ENCODE results near the gene WNT7B.

WNT7B gene

GRCh38 chr22:45978275-45978713 lies 1.3 kb upstream of the WNT7B start:
- Mint-ChIP-seq H3K27me3 (peaks cover 44% of the 10 kb centered on the region), H3K4me1 (ENCODE audit: low read depth) (peaks cover 5% of the 10 kb centered on the region), H3K4me3 (no peak overlapping the region), H3K36me3 (ENCODE audit: low read depth) (no peaks in the 10 kb centered on the region), H3K9me3 (no peaks in the 10 kb centered on the region), H3K27ac (no peak overlapping the region)
- intact Hi-C loops (cut with micrococcal nuclease): no loop called here

- H3K4me3 Mint-ChIP-seq: no peak overlapping the region
- H3K9me3 Mint-ChIP-seq: no peaks in the 10 kb centered on the region
- no peak overlapping the region for H3K27ac Mint-ChIP-seq
- H3K4me1 Mint-ChIP-seq (ENCODE audit: low read depth): peaks cover 5% of the 10 kb centered on the region
- H3K36me3 Mint-ChIP-seq (ENCODE audit: low read depth): no peaks in the 10 kb centered on the region
- intact Hi-C loops (cut with micrococcal nuclease): no loop called here
- peaks cover 50% of the 10 kb centered on the region for H3K27me3 Mint-ChIP-seq
Observed at GRCh38 chr22:45977551-45978274, 751 bp upstream of the WNT7B start.

DNA sequence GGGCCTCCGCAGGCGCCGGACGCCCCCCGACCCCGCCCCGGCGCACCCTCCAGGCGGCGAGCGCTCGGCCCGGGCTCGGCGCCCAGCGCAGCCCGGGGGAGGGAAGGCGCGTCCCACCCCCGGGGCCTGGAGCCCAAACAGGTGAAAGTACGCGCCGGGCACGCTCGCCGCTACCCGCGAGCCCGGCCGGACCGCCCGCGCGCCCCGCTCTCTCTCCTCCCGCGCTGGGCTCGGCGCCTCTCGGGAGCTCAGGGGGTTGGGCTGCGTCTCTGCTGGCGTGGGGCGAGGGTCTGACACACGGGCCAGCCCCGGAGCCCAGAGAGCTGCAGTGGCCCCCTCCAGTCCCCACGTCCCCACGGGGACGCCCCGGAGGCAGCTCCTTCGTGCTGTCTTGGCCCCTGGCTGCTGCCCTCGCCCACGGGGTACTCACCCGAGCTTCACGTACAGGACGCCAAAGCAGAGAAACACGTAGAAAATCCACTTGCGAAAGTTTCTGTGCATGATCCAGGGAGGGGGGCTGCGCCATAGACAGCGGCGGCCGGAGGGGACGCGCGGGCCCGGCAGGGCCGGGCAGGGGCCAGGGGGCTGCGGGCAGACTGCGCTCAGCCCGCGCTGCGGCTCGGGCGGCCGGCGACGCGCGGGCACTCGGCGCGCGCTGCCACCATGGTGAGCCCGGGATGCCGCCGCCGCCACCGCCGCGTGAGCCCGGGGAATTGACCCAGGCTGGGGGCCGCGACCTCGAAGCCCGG lies 534 bp downstream of the WNT7B start:
- no peaks in the 10 kb centered on the region for H3K36me3 Mint-ChIP-seq (ENCODE audit: low read depth)
- peaks cover 5% of the 10 kb centered on the region for H3K4me1 Mint-ChIP-seq (ENCODE audit: low read depth)
- intact Hi-C loops (cut with micrococcal nuclease): no loop called here
- H3K27me3 Mint-ChIP-seq: peaks cover 54% of the 10 kb centered on the region
- H3K9me3 Mint-ChIP-seq: no peaks in the 10 kb centered on the region
- H3K4me3 Mint-ChIP-seq: no peak overlapping the region
- H3K27ac Mint-ChIP-seq: no peak overlapping the region

GRCh38 chr22:45975164-45976161 lies 1.5 kb downstream of the WNT7B start:
- Mint-ChIP-seq H3K9me3 (no peaks in the 10 kb centered on the region), H3K36me3 (ENCODE audit: low read depth) (no peaks in the 10 kb centered on the region), H3K27ac (no peak overlapping the region), H3K4me3 (no peak overlapping the region), H3K4me1 (ENCODE audit: low read depth) (peaks cover 14% of the 10 kb centered on the region), H3K27me3 (peaks cover 63% of the 10 kb centered on the region)
- intact Hi-C loops (cut with micrococcal nuclease): no loop called here

DNA sequence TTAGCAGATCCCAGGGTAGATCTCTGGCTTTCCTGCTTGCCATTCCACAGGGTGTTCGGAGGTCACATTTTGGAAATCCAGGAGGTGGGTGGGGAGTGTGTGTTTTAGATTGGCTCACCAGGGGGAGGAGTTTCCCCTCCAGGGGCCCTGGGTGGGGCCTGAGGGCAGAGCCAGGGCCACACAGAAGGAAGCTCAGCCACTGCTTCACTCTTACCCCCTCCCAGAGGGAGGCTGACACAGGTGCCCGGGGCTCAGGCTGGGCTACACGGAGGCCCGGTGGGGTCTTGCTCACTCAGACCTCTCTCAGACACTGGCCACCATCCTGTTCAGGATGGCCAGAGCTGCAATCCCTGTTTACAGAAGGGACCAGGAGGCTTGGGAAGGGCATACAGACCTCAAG lies 2.5 kb downstream of the WNT7B start:
- no peaks in the 10 kb centered on the region for H3K9me3 Mint-ChIP-seq
- intact Hi-C loops (cut with micrococcal nuclease): no loop called here
- H3K27me3 Mint-ChIP-seq: peaks cover 73% of the 10 kb centered on the region
- H3K4me1 Mint-ChIP-seq (ENCODE audit: low read depth): peaks cover 14% of the 10 kb centered on the region
- no peak overlapping the region for H3K27ac Mint-ChIP-seq
- H3K36me3 Mint-ChIP-seq (ENCODE audit: low read depth): no peaks in the 10 kb centered on the region
- H3K4me3 Mint-ChIP-seq: no peak overlapping the region

GRCh38 chr22:45972889-45973253 lies 4.1 kb downstream of the WNT7B start:
- peaks cover 83% of the 10 kb centered on the region for H3K27me3 Mint-ChIP-seq
- intact Hi-C loops (cut with micrococcal nuclease): no loop called here
- peaks cover 14% of the 10 kb centered on the region for H3K4me1 Mint-ChIP-seq (ENCODE audit: low read depth)
- H3K36me3 Mint-ChIP-seq (ENCODE audit: low read depth): no peaks in the 10 kb centered on the region
- H3K9me3 Mint-ChIP-seq: no peaks in the 10 kb centered on the region
- no peak overlapping the region for H3K27ac Mint-ChIP-seq
- H3K4me3 Mint-ChIP-seq: no peak overlapping the region

DNA sequence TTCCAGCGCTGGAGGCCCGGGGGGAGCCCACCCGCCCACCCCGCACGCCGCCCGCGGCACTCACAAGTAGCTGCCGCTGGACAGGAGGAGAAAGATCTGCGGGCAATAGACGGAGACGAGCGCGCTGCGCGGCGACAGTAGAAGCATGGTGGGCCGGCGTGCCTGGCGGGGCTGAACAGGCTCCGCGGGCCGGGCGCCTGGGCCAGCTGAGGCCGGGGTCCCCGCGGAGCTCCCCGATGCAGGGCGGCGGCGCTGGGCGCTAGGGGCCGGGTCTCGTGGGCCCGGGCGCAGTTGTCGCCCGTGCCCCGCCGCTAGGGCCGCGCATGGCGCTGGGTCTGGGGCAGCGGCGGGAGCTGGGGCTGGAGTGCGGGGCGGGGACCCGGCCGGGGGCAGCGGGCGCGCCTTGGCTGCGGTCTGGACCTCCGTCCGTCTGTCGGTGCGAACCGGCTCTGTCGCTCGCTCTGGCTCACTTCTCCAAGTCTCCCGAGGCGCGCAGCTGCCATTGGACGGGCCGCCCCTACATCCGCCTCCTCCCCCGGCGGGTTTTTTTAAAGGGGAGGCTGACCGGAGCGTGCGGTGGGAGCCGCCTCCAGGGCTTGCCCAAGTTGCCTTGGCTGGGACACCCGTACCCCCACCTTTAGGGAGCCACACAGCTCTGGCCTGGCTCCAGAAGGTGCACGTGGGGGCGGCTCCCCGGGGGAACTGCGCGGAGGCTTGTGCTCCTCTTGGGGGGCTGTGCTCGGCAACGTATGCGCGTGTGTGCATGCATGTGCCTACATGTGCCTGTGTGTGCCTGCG lies 4.7 kb downstream of the WNT7B start:
- H3K27ac Mint-ChIP-seq: no peak overlapping the region
- peaks cover 82% of the 10 kb centered on the region for H3K27me3 Mint-ChIP-seq

GRCh38 chr22:45971408-45972028 lies 5.4 kb downstream of the WNT7B start:
- H3K4me3 Mint-ChIP-seq: no peak overlapping the region

More for the DNA sequence above, 4.7 kb downstream of the WNT7B start:
- peaks cover 14% of the 10 kb centered on the region for H3K4me1 Mint-ChIP-seq (ENCODE audit: low read depth)
- intact Hi-C loops (cut with micrococcal nuclease): no loop called here
- H3K9me3 Mint-ChIP-seq: no peaks in the 10 kb centered on the region
- H3K36me3 Mint-ChIP-seq (ENCODE audit: low read depth): no peaks in the 10 kb centered on the region
- no peak overlapping the region for H3K4me3 Mint-ChIP-seq

GRCh38 chr22:45970705-45971407 lies 6.1 kb downstream of the WNT7B start:
- Mint-ChIP-seq H3K4me1 (ENCODE audit: low read depth) (peaks cover 14% of the 10 kb centered on the region), H3K36me3 (ENCODE audit: low read depth) (no peaks in the 10 kb centered on the region), H3K9me3 (no peaks in the 10 kb centered on the region), H3K4me3 (no peak overlapping the region), H3K27me3 (peaks cover 93% of the 10 kb centered on the region), H3K27ac (no peak overlapping the region)
- intact Hi-C loops (cut with micrococcal nuclease): no loop called here

More at GRCh38 chr22:45971408-45972028, 5.4 kb downstream of the WNT7B start:
- H3K36me3 Mint-ChIP-seq (ENCODE audit: low read depth): no peaks in the 10 kb centered on the region
- peaks cover 89% of the 10 kb centered on the region for H3K27me3 Mint-ChIP-seq
- no peak overlapping the region for H3K27ac Mint-ChIP-seq
- peaks cover 14% of the 10 kb centered on the region for H3K4me1 Mint-ChIP-seq (ENCODE audit: low read depth)
- intact Hi-C loops (cut with micrococcal nuclease): no loop called here
- no peaks in the 10 kb centered on the region for H3K9me3 Mint-ChIP-seq

DNA sequence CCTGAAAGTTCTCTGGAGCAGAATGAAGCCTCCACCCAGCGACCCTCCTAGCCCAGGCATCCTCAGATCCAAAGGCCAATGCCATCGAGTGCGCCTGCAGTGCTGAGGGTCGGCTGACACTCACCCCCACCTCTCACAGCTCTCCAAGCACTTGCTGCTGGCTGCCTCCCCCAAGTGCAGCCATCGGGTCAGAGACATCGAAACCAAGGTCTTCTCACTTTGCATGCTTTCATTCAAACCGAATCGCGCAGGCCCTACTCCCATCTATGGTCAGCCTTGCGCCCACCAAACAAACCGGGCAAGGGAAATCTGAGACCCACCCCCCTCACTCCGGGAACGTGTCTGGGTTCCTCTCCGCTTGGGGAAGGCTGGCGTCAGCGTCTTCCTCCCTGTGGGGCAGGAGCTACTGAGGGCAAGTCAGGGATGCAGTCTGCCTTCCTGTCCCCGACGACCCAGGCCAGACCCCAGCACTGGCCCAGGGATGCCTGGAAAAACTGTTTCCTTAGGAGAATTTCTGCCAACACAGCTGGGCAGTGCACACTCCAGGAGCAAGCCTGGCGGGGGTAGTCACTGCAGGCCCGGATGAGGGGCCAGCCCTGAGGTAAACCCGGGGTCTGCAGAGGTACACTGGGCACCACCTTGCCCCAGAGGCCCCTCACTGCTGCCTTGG lies 7.0 kb downstream of the WNT7B start:
- H3K4me3 Mint-ChIP-seq: no peak overlapping the region
- peaks cover 92% of the 10 kb centered on the region for H3K27me3 Mint-ChIP-seq

DNA sequence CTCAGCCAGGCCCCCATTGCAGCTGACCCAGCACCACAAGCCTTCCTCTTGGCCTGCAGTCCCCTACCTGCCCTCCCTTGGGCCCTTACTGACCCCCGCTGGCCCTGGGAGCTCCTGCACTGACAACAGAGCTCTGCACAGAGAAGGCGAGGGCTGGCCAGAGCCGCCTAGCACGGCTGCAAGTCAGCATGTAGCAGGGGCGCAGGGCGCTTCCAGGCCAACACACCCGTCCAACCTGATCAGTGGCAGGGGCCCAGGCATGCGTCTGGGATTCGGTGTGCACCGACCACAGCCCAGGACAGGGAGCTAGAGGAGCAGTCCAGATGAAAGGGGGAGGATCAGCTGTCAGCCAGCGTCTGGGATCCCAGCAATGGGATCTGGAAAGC lies 7.6 kb downstream of the WNT7B start:
- Mint-ChIP-seq H3K4me1 (ENCODE audit: low read depth) (peaks cover 9% of the 10 kb centered on the region), H3K36me3 (ENCODE audit: low read depth) (no peaks in the 10 kb centered on the region), H3K27ac (no peak overlapping the region), H3K4me3 (no peak overlapping the region), H3K27me3 (peaks cover 92% of the 10 kb centered on the region), H3K9me3 (no peaks in the 10 kb centered on the region)
- intact Hi-C loops (cut with micrococcal nuclease): no loop called here

More for the DNA sequence above, 7.0 kb downstream of the WNT7B start:
- intact Hi-C loops (cut with micrococcal nuclease): no loop called here
- H3K36me3 Mint-ChIP-seq (ENCODE audit: low read depth): no peaks in the 10 kb centered on the region
- H3K9me3 Mint-ChIP-seq: no peaks in the 10 kb centered on the region
- no peak overlapping the region for H3K27ac Mint-ChIP-seq
- peaks cover 13% of the 10 kb centered on the region for H3K4me1 Mint-ChIP-seq (ENCODE audit: low read depth)

- Mint-ChIP-seq H3K9me3 (no peaks in the 10 kb centered on the region), H3K36me3 (ENCODE audit: low read depth) (no peaks in the 10 kb centered on the region), H3K4me3 (no peak overlapping the region), H3K27me3 (peaks cover 86% of the 10 kb centered on the region), H3K27ac (no peak overlapping the region), H3K4me1 (ENCODE audit: low read depth) (peaks cover 9% of the 10 kb centered on the region)
- intact Hi-C loops (cut with micrococcal nuclease): no loop called here
Observed at GRCh38 chr22:45968751-45969413, 8.1 kb downstream of the WNT7B start.
